Ascending aorta (tissue), 2 donors: ENCODE data around the gene MMP14. TPM values are rescaled to one million over a fixed set of nuclear protein-coding genes. Genes with fewer than 3 reads are reported as not detected.

Experiments
- DNase-seq, 2 donors: peaks; one replicate each; pipeline ENCODE4 v3.0.0-alpha.2; 2019; ENCODE audit warnings: low spot score in 2 of 2
- H3K27ac ChIP-seq, 2 donors: fragments of 200-600 bp; sonication (generic); one replicate each; pipeline ENCODE4 v1.5.1; 2016 to 2017; ENCODE audit warnings: mild to moderate bottlenecking in 1 of 2
- H3K27me3 ChIP-seq: fragments of 200-600 bp; sonication (generic); one replicate; pipeline ENCODE4 v1.5.1; 2017
- H3K36me3 ChIP-seq, 2 donors: fragments of 200-600 bp; sonication (generic); one replicate each; pipeline ENCODE4 v1.5.1; 2016
- H3K4me1 ChIP-seq, 2 donors: fragments of 200-600 bp; sonication (generic); one replicate each; pipeline ENCODE4 v1.5.1; 2016 to 2017; ENCODE audit warnings: mild to moderate bottlenecking in 1 of 2
- H3K4me3 ChIP-seq, 2 donors: fragments of 200-600 bp; sonication (generic); one replicate each; pipeline ENCODE4 v1.5.1; 2016 to 2017; ENCODE audit warnings: mild to moderate bottlenecking in 1 of 2
- H3K9me3 ChIP-seq, 2 donors: fragments of 200-600 bp; sonication (generic); one replicate each; pipeline ENCODE4 v1.5.1; 2016
- CTCF ChIP-seq, 3 experiments: fragments of 200-600 bp in 2 of 3; fragments of 450-650 bp in 1 of 3; sonication (generic) in 2 of 3; IDR thresholded peaks; one replicate each; pipeline ENCODE4 v1.5.1; 2016 to 2019; ENCODE audit warnings: antibody characterized with exemption in 3 of 3, mild to moderate bottlenecking in 1 of 3, moderate library complexity in 1 of 3
- intact Hi-C: fragments of 100-400 bp; cut with DNase I; formaldehyde crosslinking; loops from one replicate; pipeline ENCODE4 v1.15.1; 2023
- total RNA-seq: library from RNA; depleted of rRNA; stranded (reverse); fragments of >200 nt; gene quantifications from one replicate; pipeline ENCODE4 v1.1.0, GENCODE V29; 2016

The MMP14 gene
- total RNA-seq, 1 donor from 2014 or later: 178 TPM

- no peak for TF ChIP-seq CTCF (IDR thresholded peaks at IDR 0.05)
- intact Hi-C loops: loop anchor here (2.0 to 10.0 kb wide), 6 partner anchors 14 to 468 kb away; partner anchors contain the start of genes AJUBA, BCL2L2, LRP10 and PPP1R3E
- H3K36me3 ChIP-seq: peaks cover 24 to 32% of the 10 kb centered on the region in 2 donors
- peak in 1 of 2 donors; percentile 85 for DNase-seq
- no peaks in the 10 kb centered on the region for H3K27me3 ChIP-seq
- peak overlapping the region; percentile 68 to 86 for H3K4me3 ChIP-seq
- peaks cover 0 to 20% of the 10 kb centered on the region in 2 donors for H3K4me1 ChIP-seq
- H3K9me3 ChIP-seq: no peaks in the 10 kb centered on the region
- peak overlapping the region; percentile 91 to 94 for H3K27ac ChIP-seq
These were observed 847 bp downstream of the MMP14 start for GRCh38 chr14:22837114-22837749.

GRCh38 chr14:22837750-22838538 is 1.6 kb downstream of the MMP14 start:
- Histone ChIP-seq H3K27me3 (no peaks in the 10 kb centered on the region), H3K36me3 (peaks cover 31 to 39% of the 10 kb centered on the region in 2 donors), H3K4me3 (peak overlapping the region; percentile 68 to 86), H3K4me1 (peaks cover 0 to 20% of the 10 kb centered on the region in 2 donors), H3K9me3 (no peaks in the 10 kb centered on the region), H3K27ac (peak overlapping the region; percentile 91 to 94)
- no peak for TF ChIP-seq CTCF (IDR thresholded peaks at IDR 0.05)
- DNase-seq: peak; percentile 51 to 85
- intact Hi-C loops: loop anchor here (2.0 to 10.0 kb wide), 6 partner anchors 15 to 467 kb away; partner anchors contain the start of genes AJUBA, BCL2L2, LRP10 and PPP1R3E

GRCh38 chr14:22838631-22839041 is 2.3 kb downstream of the MMP14 start:
- peaks cover 34 to 39% of the 10 kb centered on the region in 2 donors for H3K36me3 ChIP-seq
- H3K27ac ChIP-seq: peak overlapping the region; percentile 91 to 94
- H3K9me3 ChIP-seq: no peaks in the 10 kb centered on the region
- peaks cover 0 to 20% of the 10 kb centered on the region in 2 donors for H3K4me1 ChIP-seq
- H3K4me3 ChIP-seq: peak overlapping the region; percentile 68 to 86
- peak in 1 of 2 donors; percentile 69 for DNase-seq
- no peak for TF ChIP-seq CTCF (IDR thresholded peaks at IDR 0.05)
- intact Hi-C loops: loop anchor here (5.0 to 10.0 kb wide), 5 partner anchors 34 to 466 kb away; partner anchors contain the start of genes AJUBA, BCL2L2, LRP10 and PPP1R3E
- H3K27me3 ChIP-seq: no peaks in the 10 kb centered on the region

- Histone ChIP-seq H3K27ac (peak overlapping the region; percentile 91 to 94), H3K27me3 (no peaks in the 10 kb centered on the region), H3K9me3 (no peaks in the 10 kb centered on the region), H3K4me3 (peak overlapping the region; percentile 68 to 86), H3K4me1 (peaks cover 0 to 20% of the 10 kb centered on the region in 2 donors), H3K36me3 (peaks cover 34 to 39% of the 10 kb centered on the region in 2 donors)
- TF ChIP-seq CTCF (IDR thresholded peaks at IDR 0.05): no peak
- peak in 1 of 2 donors; percentile 76 for DNase-seq
- intact Hi-C loops: loop anchor here (5.0 to 10.0 kb wide), 5 partner anchors 33 to 466 kb away; partner anchors contain the start of genes AJUBA, BCL2L2, LRP10 and PPP1R3E
These were observed 2.9 kb downstream of the MMP14 start for GRCh38 chr14:22839159-22839779.

- DNase-seq: no peak
These were observed 4.9 kb downstream of the MMP14 start for GRCh38 chr14:22841311-22841710.

More at GRCh38 chr14:22841311-22841710, 4.9 kb downstream of the MMP14 start:
- H3K4me3 ChIP-seq: no peak overlapping the region
- H3K4me1 ChIP-seq: peaks cover 4 to 22% of the 10 kb centered on the region in 2 donors
- peak overlapping the region; percentile 21 to 31 for H3K27ac ChIP-seq
- intact Hi-C loops: loop anchor here (10.0 kb wide), 1 partner anchor 1367 kb away; the partner anchor contains the start of genes RAB2B and TOX4
- no peak for TF ChIP-seq CTCF (IDR thresholded peaks at IDR 0.05)
- no peaks in the 10 kb centered on the region for H3K9me3 ChIP-seq
- H3K36me3 ChIP-seq: peaks cover 53 to 58% of the 10 kb centered on the region in 2 donors
- H3K27me3 ChIP-seq: no peaks in the 10 kb centered on the region
